ENCODE measurements around the gene SLC4A7. TPM values are rescaled to one million over a fixed set of nuclear protein-coding genes. Genes with fewer than 3 reads are reported as not detected.
A peak's percentile ranks its signal among the peaks of the same experiment; 100 is the strongest.
"Not testable (repeated sequence)": the region's sequence is repeated elsewhere in the genome, so short reads cannot be mapped to it uniquely, and the experiment has no call there.

SLC4A7 gene
- total RNA-seq, 1 experiment from 2014 or later = 11.4 TPM

DNA sequence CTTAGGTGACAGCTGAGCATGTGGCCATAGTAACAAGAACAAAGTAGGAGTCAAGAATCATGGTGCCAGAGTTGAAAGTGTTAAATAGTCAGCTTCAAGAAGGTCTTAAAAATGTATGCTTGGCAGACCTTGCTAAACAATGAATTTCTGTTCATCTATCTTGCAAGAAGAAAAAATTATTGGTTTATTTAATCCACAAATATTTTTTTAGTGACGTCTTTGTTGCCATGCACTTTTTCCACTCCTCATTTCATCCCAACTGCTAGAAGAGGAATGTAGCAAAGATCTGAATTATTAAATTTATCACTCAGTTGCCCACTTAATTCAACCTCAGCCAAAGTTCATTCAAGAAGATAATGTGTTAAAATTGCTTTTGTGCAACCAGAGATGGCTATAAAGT lies 3.2 kb upstream of the SLC4A7 start:
- no peak for DNase-seq (ENCODE audit: low spot score)

DNA sequence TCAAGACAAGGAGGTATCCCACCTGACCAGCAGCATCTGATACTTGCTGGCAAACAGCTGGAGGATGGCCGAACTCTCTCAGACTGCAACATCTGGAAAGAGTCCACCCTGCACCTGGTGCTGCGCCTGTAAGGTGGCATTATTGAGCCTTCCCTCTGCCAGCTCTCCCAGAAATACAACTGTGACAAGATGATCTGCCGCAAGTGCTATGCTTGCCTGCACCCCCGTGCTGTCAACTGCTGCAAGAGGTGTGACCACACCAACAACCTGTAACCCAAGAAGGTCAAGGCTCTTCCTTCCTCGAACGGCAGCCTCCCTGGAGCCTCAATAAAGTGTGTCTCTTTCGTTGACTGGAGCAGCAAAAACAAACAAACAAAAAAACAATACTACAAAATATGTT lies 2.2 kb upstream of the SLC4A7 start:
- DNase-seq (ENCODE audit: low spot score) = no peak

DNA sequence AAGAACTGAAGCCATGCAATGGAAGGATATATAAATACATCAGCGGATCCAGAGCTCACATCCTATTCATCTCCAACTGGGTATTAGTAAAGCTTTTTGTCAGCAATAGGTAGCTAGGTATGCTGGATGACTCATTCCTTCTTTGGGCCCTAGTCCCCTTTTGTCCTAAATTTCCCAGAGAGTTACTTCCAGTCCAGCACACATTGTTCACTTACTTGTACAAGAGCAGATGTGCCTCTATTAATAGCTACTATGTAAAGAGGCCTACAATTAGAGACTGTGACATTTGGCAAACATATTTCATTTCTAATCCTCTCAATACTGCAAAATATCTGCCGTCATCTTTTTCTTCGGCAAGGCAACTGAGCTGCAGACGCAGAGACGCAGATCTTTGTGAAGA lies 1.7 kb upstream of the SLC4A7 start:
- DNase-seq (ENCODE audit: low spot score) = no peak

DNA sequence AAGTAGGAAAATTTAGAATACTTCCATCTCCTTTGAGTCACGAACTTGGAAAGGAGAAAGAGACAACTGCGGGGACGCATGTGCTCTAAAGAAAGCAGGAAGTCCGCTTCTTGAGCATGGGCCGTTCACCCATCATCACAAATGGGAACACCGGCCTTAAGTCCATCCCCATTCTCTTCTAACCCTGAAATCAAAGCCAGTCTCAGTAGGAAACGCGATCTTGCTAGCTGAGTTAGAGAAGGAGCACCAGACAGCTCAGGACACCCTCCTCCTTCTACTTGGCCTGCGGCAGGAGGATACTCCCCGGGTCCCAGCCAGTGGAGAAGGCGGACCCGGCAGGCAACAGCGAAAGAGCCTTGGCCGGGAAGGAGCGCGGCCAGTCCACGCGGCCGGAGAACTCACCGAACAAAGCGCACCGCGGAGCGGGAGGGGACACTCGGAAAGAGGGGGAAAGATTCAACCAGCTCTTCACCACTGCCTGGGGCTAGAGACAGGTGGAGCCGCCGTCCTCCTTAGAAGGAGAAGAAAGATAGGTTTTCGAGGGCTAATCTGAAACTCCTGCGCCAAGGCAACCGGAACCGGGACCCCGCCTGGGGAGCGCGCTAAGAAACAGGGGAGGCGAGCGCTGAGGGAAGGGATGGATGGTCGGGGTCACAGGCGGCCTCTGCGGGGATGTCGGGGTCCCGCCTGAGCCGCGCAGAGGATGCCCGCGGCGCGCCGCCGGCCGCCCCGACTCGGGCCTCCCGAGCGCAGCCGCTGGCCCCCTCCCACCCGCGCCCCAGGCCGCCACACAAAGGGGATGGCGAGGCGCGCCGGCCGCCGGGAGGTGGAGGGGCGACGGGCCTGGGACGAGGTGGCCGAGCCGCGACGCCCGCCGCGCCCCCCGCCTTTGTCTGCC lies 818 bp downstream of the SLC4A7 start:
- DNase-seq (ENCODE audit: low spot score) = peak; percentile 25

DNA sequence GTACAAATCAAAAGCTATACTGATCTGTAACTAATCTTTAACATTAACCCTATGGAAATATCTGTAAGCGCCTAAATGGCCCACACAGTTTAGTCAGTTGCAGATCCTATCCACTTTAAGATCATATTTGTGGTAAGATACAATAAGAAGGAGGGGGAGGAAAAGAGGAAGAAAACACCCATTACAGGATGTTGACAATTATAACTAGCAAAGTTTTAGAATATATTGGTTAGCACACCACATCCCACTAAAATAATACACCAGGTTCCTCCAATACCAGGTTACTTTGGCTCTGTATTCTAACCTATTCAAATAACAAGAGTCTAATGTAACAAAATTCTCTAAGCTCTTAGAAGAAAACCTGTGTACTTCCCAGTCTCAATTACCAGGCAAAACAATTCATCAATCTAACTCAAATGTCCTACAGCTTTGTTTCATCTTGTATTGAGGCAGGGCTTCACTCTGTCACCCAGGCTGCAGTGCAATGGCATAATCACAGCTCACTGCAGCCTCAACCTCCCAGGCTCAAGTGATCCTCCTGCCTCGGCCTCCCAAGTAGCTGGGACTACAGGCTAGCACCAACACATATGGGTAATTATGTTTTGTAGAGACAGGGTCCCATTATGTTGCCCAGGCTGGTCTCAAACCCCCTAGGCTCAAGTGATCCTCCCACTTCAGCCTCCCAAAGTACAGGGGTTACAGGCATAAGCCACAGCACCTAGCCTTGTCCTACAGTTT lies 4.2 kb downstream of the SLC4A7 start:
- no peak for DNase-seq (ENCODE audit: low spot score)

DNA sequence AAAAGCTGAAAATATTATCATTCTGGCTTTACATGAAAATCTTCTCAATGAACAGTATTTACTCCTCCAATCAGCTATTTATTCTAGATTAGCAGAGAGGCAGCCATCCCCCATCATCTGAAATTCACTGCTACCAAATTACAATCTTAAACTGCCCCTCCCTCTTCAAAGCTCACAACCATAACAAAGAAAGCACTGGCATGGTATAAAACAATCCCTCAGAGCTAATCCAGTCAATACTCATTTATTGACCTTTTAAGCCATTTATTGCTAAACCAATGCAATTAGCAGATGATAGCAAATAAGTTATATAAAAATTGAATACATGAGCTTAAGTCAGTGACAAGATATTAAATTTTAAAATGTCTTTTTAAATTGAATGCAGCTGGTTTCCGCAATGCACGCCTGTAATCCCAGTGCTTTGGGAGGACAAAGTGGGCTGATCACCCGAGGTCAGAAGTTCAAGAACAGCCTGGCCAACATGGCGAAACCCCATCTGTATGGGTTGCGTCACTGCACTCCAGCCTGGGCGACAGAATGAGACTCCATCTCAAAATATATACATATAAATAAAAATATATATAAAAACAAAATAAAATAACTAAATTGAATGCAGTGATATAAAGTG lies 12.1 kb downstream of the SLC4A7 start:
- DNase-seq (ENCODE audit: low spot score) = no peak

DNA sequence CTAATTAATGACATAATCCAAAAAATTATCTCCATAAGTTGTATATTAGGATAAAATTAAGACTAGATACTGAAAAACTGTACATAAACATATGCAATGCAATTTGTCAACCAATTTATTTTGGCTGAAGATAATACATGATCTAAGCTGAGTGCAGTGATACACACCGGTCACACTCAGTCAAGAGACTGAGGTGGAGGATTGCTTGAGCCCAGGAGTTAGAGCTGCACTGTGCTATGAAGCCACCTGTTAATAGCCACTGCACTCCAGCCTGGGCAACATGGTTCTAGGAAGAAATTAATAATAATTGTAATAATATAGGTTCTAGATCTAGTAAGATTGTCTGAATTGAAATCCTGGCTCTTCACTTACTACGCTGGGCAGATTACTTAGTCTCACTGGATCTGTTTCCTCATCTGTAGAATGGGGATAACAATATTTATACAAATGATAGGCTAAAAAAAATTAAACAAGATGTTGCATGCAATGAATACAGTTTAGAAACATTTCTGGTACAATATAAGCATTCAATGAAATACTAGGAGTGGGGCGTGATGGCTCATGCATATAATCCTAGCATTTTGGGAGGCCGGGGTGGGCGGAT lies 15.8 kb downstream of the SLC4A7 start:
- DNase-seq (ENCODE audit: low spot score) = no peak

DNA sequence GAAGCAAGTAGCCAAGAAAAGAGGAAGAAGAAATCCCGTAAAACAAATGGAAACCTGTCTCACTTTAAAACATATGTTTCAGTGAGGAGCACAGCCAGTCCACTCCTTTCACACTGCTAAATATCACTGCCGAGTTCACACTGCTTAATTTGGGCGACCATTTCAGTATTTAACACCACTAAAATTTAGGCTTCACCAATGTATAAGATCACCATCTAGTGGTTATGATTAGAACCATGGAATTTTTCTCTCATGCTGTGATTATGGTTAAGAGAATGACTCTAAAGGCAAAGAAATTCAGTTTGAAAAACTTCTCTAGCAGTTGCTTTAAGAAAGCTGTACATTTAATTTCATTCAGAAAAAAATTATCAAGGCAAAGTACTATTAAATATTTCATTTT lies 16.6 kb downstream of the SLC4A7 start:
- peak; percentile 17 for DNase-seq (ENCODE audit: low spot score)

DNA sequence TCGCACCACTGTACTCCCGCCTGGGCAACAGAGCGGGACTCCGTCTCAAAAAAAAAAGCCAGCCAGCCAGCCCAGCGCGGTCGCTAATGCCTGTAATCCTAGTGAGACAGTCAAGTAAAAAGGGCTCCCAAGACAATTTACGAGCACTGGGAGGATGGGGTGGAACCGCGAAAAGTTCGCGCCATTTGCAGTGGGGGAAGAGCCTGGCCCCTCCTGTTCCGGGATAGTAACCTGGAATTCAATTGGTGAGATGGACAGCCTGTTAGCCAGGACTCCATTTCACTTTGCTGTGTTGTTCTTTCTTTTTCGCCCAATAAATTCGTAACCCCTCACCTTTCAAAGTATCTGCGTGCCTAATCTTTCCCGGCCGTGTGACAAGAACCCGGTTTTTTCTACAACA lies 19.5 kb downstream of the SLC4A7 start:
- no peak for DNase-seq (ENCODE audit: low spot score)

DNA sequence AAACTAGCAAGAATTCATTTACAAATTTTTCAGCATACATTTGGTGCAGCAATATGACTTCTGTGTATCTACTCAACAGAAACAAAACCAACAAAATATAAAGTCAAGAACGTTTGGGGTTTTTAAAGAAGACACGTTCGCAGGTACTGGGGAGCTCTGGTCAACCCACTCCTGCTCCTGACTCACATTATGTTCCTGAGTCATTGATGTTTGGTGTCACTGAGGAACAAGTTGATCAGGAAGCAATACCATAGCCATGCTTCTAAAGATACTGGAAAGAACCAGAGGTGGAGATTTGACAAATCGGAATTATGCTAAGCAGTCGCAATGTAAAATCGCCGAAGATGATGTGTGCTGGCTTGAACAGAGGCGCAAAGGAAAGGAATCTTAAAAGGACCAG lies 22.0 kb downstream of the SLC4A7 start:
- no peak for DNase-seq (ENCODE audit: low spot score)

DNA sequence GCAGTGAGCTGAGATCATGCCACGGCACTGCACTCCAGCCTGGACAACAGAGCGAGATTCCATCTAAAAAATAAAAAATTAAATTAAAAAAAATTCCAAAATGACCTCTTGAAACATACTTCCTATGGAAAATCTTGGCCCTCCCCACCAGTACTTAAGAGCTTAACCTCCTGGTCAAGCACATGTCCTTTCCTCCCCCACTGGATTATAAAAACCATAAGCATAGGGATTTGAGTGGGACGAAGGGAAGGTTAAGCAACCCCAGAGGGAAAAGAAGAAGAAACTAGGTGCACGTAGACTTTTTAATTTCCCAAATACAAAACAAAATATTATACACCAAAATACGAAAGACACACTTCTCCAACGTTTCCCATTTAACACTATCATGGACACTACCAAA lies 25.3 kb downstream of the SLC4A7 start:
- no peak for DNase-seq (ENCODE audit: low spot score)

DNA sequence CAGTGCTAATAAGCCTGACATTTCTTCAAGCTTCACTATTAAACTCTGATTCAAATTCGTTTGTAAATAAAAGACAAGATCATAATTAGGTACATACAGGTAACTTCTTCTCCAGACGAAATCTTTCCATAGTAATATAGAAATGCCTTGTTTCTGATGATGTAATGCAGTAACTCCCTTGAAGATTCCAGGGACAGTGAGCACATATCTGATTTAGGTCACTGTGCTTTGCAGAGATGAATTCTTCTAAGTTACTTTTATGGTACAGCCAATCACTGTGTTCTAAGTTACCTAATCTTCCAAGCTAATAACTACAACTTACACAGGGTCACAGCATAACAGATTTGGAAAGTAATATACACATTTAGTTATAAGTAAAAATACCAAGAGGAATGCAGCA lies 27.6 kb downstream of the SLC4A7 start:
- DNase-seq (ENCODE audit: low spot score) = no peak

DNA sequence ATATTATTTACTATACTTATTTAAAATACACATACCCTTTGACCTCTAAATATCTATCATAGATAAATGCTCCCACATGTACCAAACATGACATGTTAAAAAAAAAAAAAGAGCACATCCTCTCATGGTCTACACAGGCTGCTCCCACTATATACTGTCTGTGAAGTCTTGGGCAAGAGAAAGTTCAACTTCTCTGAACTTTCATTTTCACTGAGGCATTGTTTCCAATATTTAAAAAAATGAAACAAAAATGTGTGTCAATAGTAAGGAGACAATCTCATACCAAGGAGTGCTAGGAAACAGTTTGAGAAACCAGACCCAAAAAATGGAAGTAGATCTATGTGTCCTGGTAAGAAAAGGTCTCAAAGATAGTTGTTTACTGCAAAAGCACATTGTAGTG lies 29.3 kb downstream of the SLC4A7 start:
- no peak for DNase-seq (ENCODE audit: low spot score)

DNA sequence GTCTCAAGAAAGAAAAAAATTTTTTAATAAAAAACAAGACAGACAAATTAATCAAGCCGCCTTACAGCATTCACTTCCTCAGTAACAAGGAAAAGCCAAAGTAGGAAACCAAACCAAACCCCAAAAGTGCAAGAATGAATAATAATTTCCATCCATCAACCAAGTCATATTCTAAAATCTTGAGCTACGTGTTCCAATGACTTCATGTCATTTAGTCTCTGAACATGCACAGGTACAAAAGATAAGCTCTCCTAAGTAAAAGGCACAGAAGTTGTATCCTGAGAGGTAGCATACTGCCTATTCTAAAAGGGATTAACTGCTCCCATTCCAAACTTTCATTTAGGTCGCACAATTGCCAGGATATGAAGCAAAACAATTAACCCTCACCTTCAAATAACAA lies 29.7 kb downstream of the SLC4A7 start:
- no peak for DNase-seq (ENCODE audit: low spot score)

DNA sequence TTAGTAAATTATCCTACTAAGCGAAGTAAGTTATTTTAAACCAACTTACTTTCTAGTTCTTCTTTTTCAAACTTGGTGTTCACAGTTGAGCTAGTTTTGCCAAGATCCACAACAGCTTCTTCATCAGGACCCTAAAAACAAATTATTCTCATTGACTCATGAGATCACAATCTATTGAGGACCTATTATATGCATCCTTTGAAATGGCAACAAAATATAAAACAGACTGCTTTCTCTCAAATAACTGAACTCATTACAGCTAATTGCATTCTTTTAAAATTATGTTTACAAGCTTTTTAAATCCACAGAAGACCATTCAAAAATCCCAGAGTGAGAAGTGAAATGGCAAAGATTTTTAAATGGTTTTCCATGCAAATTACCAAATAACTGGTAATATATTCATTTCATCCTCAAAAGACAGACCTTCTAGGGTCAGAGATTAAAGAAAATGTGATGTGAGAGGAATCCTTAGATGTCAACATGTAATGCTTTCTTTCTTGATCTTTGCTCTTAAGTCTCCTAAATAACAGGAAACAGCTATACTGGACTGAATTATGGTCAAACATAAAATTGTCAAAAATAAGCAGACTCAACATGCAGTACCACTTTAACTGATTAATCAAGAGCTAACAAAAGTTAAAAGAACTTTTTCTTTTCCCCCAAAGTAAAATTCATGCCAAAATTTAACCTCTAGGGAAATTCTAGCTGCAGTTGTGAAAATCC lies 31.7 kb downstream of the SLC4A7 start:
- no peak for DNase-seq (ENCODE audit: low spot score)

DNA sequence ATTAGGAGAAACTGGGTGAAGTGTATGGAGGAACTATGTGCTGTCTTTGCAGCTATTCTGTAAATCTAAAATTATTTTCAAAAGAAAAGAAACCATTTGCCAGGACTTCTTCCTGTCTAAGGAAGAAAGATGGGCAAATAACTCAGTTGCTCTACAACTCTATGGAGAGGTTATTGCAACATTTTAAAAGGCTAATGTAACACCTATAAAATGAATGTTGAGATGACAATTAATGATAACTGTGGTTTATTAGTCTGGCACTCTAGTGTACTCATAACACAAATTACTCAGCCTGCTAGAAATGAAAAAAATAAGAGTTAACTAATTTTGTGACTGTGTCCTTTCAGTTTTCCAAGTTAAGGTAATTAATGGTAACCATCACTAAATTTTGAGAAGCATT lies 32.3 kb downstream of the SLC4A7 start:
- no peak for DNase-seq (ENCODE audit: low spot score)

DNA sequence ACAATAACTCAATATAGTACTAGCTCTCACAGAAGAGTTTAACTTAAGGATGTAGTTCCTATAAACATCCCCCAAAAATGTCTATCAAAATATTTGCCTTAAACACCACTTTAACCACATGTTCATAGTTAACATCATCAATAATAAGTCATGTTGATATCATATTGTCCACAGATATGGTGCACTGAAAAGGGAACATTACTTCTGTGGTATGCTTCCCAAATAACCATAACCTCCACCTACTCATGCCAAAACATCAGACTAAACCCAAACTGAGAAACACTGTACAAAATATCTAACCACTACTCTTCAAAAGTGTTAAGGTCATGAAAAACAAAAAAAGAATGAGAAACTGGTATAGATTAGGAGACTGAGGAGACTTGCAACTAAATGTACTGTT lies 32.9 kb downstream of the SLC4A7 start:
- no peak for DNase-seq (ENCODE audit: low spot score)

DNA sequence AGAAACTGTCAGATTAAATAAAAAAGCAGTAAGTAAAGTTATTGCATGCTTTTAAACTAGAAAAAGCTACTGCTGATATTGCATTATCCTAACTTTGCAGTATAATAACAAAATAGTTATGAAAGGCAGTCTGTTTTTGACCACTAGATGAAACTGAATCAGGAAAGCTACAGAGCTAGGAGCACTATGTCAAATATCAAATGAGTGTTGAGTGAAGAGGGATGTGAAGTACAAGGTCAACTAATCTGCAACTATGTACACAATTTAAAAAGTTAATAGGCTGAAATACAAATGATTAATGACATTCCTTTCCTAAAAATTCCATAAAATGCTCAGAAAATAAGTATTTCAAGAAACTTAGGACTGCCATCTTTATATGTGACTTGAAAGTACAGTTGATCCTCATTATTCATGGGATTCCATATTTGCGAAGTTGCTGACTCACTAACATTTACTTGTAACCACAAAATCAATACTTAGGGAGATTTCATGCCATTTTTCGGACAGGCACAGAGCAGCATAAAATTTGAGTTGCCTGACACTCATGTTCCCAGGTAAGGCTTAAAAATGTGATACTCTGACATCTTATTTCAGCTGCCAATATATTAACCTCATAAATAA lies 34.5 kb downstream of the SLC4A7 start:
- no peak for DNase-seq (ENCODE audit: low spot score)

DNA sequence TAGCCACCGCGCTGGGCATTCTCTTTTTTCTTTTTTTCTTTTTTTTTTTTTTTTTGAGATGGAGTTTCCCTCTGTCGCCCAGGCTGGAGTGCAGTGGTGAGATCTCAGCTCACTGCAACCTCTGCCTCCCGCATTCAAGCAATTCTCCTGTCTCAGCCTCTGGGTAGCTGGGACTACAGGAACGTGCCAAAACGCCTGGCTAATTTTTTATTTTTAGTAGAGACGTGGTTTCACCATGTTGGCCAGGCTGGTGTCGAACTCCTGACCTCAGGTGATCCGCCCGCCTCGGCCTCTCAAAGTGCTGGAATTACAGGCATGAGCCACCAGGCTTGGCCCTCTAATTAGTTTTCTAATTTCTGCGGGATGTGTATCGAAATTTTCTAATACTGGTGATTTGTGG lies 41.2 kb downstream of the SLC4A7 start:
- not testable (repeated sequence) for DNase-seq (ENCODE audit: low spot score)

DNA sequence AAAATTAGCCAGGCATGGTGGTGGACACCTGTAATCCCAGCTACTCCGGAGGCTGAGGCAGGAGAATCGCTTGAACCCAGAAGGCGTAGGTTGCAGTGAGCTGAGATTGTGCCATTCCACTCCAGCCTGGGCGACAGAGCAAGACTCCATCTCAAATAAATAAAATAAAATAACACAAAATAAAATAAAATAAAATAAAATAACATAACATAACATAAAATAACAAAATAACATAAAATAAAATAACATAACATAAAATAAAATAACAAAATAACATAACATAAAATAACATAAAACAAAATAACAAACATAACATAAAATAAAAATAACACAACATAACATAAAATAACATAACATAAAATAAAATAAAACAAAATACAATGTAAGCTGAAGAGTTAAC lies 45.8 kb downstream of the SLC4A7 start:
- not testable (repeated sequence) for DNase-seq (ENCODE audit: low spot score)

DNA sequence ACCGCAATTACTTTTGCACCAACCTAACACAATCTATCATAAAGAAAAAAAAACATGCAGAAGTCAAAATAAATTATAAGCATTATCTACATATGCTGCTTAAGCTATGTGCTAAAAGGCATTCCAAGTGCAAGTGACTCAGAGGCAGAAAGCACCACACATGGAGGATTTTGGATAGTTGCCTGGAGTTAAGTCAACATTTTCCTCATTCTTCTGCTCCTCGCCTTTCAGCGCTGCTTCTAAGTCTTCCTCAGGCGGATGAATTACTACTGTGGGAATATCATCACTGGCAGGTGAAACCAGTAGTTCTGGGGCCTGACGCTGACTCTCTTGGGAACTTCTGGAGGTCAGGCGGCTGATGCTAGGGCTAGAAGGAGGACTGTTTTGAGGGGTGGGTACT lies 53.1 kb downstream of the SLC4A7 start:
- peak; percentile 67 for DNase-seq (ENCODE audit: low spot score)

All from H4 (cell line).